Esophagus muscularis mucosa (tissue), 4 donors: ENCODE results near the gene CD8B2. TPM values are rescaled to one million over a fixed set of nuclear protein-coding genes. Genes with fewer than 3 reads are reported as not detected.
A peak's percentile ranks its signal among the peaks of the same experiment; 100 is the strongest.

Experiments
- DNase-seq: peaks from one replicate; pipeline ENCODE4 v3.0.0-alpha.2; 2017; ENCODE audit errors: extremely low spot score
- H3K27ac ChIP-seq, 4 donors: fragments of 200-600 bp; sonication (generic); replicated peaks in 1 of 4; 1 replicate in 3 of 4; 2 replicates in 1 of 4; pipeline ENCODE4 v1.5.1; 2016 to 2019; ENCODE audit warnings: mild to moderate bottlenecking in 1 of 4
- H3K27me3 ChIP-seq, 4 donors: fragments of 200-600 bp; sonication (generic); one replicate each; pipeline versions ENCODE4 v1.5.1 to v1.6.0; 2016 to 2019
- H3K36me3 ChIP-seq, 4 donors: fragments of 200-600 bp; sonication (generic); one replicate each; pipeline ENCODE4 v1.5.1; 2016 to 2019
- H3K4me1 ChIP-seq, 4 donors: fragments of 200-600 bp; sonication (generic); one replicate each; pipeline ENCODE4 v1.5.1; 2016 to 2019
- H3K4me3 ChIP-seq, 4 donors: fragments of 200-600 bp; sonication (generic); 1 replicate in 2 of 4; 2 replicates in 2 of 4; pipeline ENCODE4 v1.5.1; 2016 to 2019; ENCODE audit warnings: mild to moderate bottlenecking in 4 of 4, moderate library complexity in 1 of 4
- H3K9me3 ChIP-seq, 4 donors: fragments of 200-600 bp; sonication (generic); 1 replicate in 3 of 4; 2 replicates in 1 of 4; pipeline ENCODE4 v1.5.1; 2016 to 2019
- CTCF ChIP-seq, 3 experiments: fragments of 200-600 bp in 2 of 3; fragments of 450-650 bp in 1 of 3; sonication (generic) in 2 of 3; IDR thresholded peaks; one replicate each; pipeline ENCODE4 v1.5.1; 2017 to 2019; ENCODE audit warnings: antibody characterized with exemption in 3 of 3, mild to moderate bottlenecking in 2 of 3, moderate library complexity in 1 of 3
- EP300 ChIP-seq: sonication (generic); formaldehyde crosslinking; IDR thresholded peaks from one replicate; pipeline ENCODE4 v1.6.1; 2017; ENCODE audit warnings: antibody characterized with exemption
- POLR2A ChIP-seq: fragments of 450-650 bp; IDR thresholded peaks from one replicate; pipeline ENCODE4 v1.6.1; 2017; ENCODE audit warnings: antibody characterized with exemption, moderate library complexity, mild to moderate bottlenecking, low read depth
- POLR2AphosphoS5 ChIP-seq, 2 donors: sonication (generic); formaldehyde crosslinking; IDR thresholded peaks; one replicate each; pipeline ENCODE4 v1.6.1; 2017; ENCODE audit warnings: antibody characterized with exemption in 2 of 2
- WGBS: methylation state at CpG from one replicate; pipeline ENCODE4 v1.1.5; 2018; 5-methylcytosine and 5-hydroxymethylcytosine counted together
- intact Hi-C: fragments of 100-400 bp; cut with DNase I; formaldehyde crosslinking; loops from one replicate; pipeline ENCODE4 v1.15.1; 2023
- total RNA-seq, 4 donors: library from RNA; depleted of rRNA; stranded (reverse); fragments of >200 nt; gene quantifications; one replicate each; pipeline versions ENCODE4 v1.1.0 to v1.2.1, GENCODE V29; 2016

Gene CD8B2
- total RNA-seq, 4 donors from 2014 or later, result 0.13 TPM; not detected in 3

- H3K9me3 ChIP-seq, result no peaks in the 10 kb centered on the region
- DNase-seq, result no peak
- H3K4me3 ChIP-seq, result no peak overlapping the region
- no peaks in the 10 kb centered on the region for H3K27me3 ChIP-seq
- intact Hi-C loops, result no loop called here
- TF ChIP-seq POLR2AphosphoS5 (IDR thresholded peaks at IDR 0.05) (no peak), EP300 (no peak), POLR2A (no peak), CTCF (IDR thresholded peaks at IDR 0.05) (no peak)
- peak overlapping the region; percentile 1 to 69 (median 62) for H3K27ac ChIP-seq
- peaks cover 20 to 56% (median 55%) of the 10 kb centered on the region in 4 donors for H3K4me1 ChIP-seq
- 87% methylated on average over 1 of the region's 1 CpG for WGBS
- H3K36me3 ChIP-seq, result no peaks in the 10 kb centered on the region
Observed at GRCh38 chr2:106560773-106561172, 73.6 kb downstream of the CD8B2 start.

GRCh38 chr2:106561356-106561755 lies 74.2 kb downstream of the CD8B2 start:
- intact Hi-C loops, result no loop called here
- WGBS, result 78% methylated on average over 6 of the region's 8 CpGs
- Histone ChIP-seq H3K9me3 (no peaks in the 10 kb centered on the region), H3K4me3 (no peak overlapping the region), H3K36me3 (no peaks in the 10 kb centered on the region), H3K27me3 (no peaks in the 10 kb centered on the region), H3K27ac (peak overlapping the region; percentile 54 to 69 (median 62)), H3K4me1 (peaks cover 23 to 60% (median 55%) of the 10 kb centered on the region in 4 donors)
- no peak for TF ChIP-seq CTCF (IDR thresholded peaks at IDR 0.05)
- DNase-seq, result no peak

GRCh38 chr2:106561803-106562202 lies 74.6 kb downstream of the CD8B2 start:
- intact Hi-C loops, result no loop called here
- H3K4me3 ChIP-seq, result no peak overlapping the region
- TF ChIP-seq EP300 (no peak), POLR2AphosphoS5 (IDR thresholded peaks at IDR 0.05) (no peak), CTCF (IDR thresholded peaks at IDR 0.05) (no peak), POLR2A (no peak)
- H3K27ac ChIP-seq, result peak overlapping the region; percentile 54 to 69 (median 62)
- H3K4me1 ChIP-seq, result peaks cover 23 to 61% (median 55%) of the 10 kb centered on the region in 4 donors
- no peaks in the 10 kb centered on the region for H3K9me3 ChIP-seq
- DNase-seq, result no peak
- 67% methylated on average over 4 of the region's 4 CpGs for WGBS
- no peaks in the 10 kb centered on the region for H3K27me3 ChIP-seq
- no peaks in the 10 kb centered on the region for H3K36me3 ChIP-seq

GRCh38 chr2:106562268-106563186 lies 75.4 kb downstream of the CD8B2 start:
- WGBS, result 21% methylated on average over 9 of the region's 9 CpGs
- Histone ChIP-seq H3K9me3 (no peaks in the 10 kb centered on the region), H3K4me3 (no peak overlapping the region), H3K27ac (peak overlapping the region; percentile 54 to 69 (median 62)), H3K4me1 (peaks cover 23 to 61% (median 54%) of the 10 kb centered on the region in 4 donors), H3K36me3 (no peaks in the 10 kb centered on the region), H3K27me3 (no peaks in the 10 kb centered on the region)
- DNase-seq, result no peak
- intact Hi-C loops, result no loop called here
- peak in 1 of 2 donors; percentile 10 for TF ChIP-seq POLR2AphosphoS5 (IDR thresholded peaks at IDR 0.05)
- no peak for TF ChIP-seq POLR2A
- no peak for TF ChIP-seq CTCF (IDR thresholded peaks at IDR 0.05)
